ENCODE measurements around the gene PTTG1IP.

GRCh38 chr21:44862869-44863685, 10.4 kb downstream of the PTTG1IP start:
- TF ChIP-seq CTCF (IDR thresholded peaks at IDR 0.05; ENCODE audit: insufficient read depth, low read depth, low read length) (no peak), EZH2 (IDR thresholded peaks at IDR 0.05; ENCODE audit: insufficient read depth, low read length) (no peak)

All from astrocyte (in vitro differentiated cells and primary cell).